ENCODE results near the gene MDGA2. TPM values are rescaled to one million over a fixed set of nuclear protein-coding genes. Genes with fewer than 3 reads are reported as not detected.

MDGA2 gene
- total and polyA plus RNA-seq, 2 of the 4 experiments (the other 2 are of a cell fraction): 0.02 TPM; not detected in 1

DNA sequence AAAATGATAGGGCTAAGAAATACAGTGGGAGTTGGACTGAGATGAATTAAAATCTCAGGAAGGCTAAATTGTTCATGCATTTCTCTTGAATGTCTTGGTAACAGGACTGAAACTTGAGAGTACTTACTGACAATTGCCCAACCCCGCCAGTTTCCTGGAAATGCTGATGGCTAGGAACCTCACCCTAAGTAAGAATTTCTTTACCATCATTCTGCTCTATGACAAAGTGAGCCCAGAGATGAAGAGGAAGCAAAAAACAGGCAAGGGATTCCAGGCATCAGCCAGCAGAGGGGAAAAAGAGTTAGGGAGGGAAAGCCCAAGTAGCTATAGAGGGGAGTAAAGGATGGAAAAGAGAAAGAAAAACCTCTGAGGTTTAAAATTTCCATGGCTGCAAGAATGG lies 397.7 kb downstream of the MDGA2 start:
- H3K36me3 ChIP-seq (ENCODE audit: control insufficient read depth, insufficient read depth, low read length): no peaks in the 10 kb centered on the region
- H3K14ac ChIP-seq (replicated peaks; ENCODE audit: low read depth, low read length): no peak overlapping the region
- in situ Hi-C loops (cut with MboI; ENCODE audit: low sequenced_read_pairs): no loop called here
- no peak overlapping the region for H2BK5ac ChIP-seq (ENCODE audit: low read depth, low read length, poor library complexity, severe bottlenecking)
- H3K23ac ChIP-seq (ENCODE audit: low read depth, low read length): no peak overlapping the region
- no peak overlapping the region for H3K4me2 ChIP-seq (ENCODE audit: low read depth, low read length)
- intact Hi-C loops (cut with micrococcal nuclease): no loop called here
- no peak overlapping the region for H3K18ac ChIP-seq (ENCODE audit: low read depth, low read length)
- no peak overlapping the region for H2AK5ac ChIP-seq (ENCODE audit: low read depth, low read length)
- WGBS, 2 experiments (ENCODE audit: extremely low coverage in 2 of 2, insufficient read length in 1 of 2): no CpG with 5 or more reads among the region's 1 CpG
- no peak overlapping the region for H2AK9ac ChIP-seq (replicated peaks; ENCODE audit: low read depth, low read length, poor library complexity)
- no peak overlapping the region for H2AFZ ChIP-seq (replicated peaks; ENCODE audit: low read length, poor library complexity)
- ATAC-seq (ENCODE audit: low read depth): no peak
- no peak overlapping the region for H3K27ac ChIP-seq (ENCODE audit: insufficient read depth, low read length)
- TF ChIP-seq NFE2L2 (IDR thresholded peaks at IDR 0.05; ENCODE audit: low read depth, low read length) (no peak), FOS (IDR thresholded peaks at IDR 0.05; ENCODE audit: low read depth, low read length) (no peak), RFX5 (IDR thresholded peaks at IDR 0.05; ENCODE audit: low read depth, low read length) (no peak), RAD21 (IDR thresholded peaks at IDR 0.05; ENCODE audit: low read length) (no peak), SMC3 (IDR thresholded peaks at IDR 0.05; ENCODE audit: low read depth, low read length) (no peak), MAFK (IDR thresholded peaks at IDR 0.05; ENCODE audit: low read depth, low read length) (no peak), BHLHE40 (IDR thresholded peaks at IDR 0.05; ENCODE audit: low read depth, low read length) (no peak), POLR2A (IDR thresholded peaks at IDR 0.05; ENCODE audit: low read depth, low read length) (no peak), MXI1 (IDR thresholded peaks at IDR 0.05; ENCODE audit: borderline replicate concordance, low read depth, low read length) (no peak), CHD1 (IDR thresholded peaks at IDR 0.05; ENCODE audit: low read depth, low read length) (no peak), MAZ (IDR thresholded peaks at IDR 0.05; ENCODE audit: borderline replicate concordance, low read depth, low read length) (no peak), CEBPB (IDR thresholded peaks at IDR 0.05; ENCODE audit: low read depth, low read length) (no peak), RCOR1 (IDR thresholded peaks at IDR 0.05; ENCODE audit: insufficient replicate concordance, low read length) (no peak)
- TF ChIP-seq, protein P1, sequence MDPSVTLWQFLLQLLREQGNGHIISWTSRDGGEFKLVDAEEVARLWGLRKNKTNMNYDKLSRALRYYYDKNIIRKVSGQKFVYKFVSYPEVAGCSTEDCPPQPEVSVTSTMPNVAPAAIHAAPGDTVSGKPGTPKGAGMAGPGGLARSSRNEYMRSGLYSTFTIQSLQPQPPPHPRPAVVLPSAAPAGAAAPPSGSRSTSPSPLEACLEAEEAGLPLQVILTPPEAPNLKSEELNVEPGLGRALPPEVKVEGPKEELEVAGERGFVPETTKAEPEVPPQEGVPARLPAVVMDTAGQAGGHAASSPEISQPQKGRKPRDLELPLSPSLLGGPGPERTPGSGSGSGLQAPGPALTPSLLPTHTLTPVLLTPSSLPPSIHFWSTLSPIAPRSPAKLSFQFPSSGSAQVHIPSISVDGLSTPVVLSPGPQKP (IDR thresholded peaks at IDR 0.05; ENCODE audit: borderline replicate concordance, low read depth, low read length): no peak
- TF ChIP-seq, protein P2, sequence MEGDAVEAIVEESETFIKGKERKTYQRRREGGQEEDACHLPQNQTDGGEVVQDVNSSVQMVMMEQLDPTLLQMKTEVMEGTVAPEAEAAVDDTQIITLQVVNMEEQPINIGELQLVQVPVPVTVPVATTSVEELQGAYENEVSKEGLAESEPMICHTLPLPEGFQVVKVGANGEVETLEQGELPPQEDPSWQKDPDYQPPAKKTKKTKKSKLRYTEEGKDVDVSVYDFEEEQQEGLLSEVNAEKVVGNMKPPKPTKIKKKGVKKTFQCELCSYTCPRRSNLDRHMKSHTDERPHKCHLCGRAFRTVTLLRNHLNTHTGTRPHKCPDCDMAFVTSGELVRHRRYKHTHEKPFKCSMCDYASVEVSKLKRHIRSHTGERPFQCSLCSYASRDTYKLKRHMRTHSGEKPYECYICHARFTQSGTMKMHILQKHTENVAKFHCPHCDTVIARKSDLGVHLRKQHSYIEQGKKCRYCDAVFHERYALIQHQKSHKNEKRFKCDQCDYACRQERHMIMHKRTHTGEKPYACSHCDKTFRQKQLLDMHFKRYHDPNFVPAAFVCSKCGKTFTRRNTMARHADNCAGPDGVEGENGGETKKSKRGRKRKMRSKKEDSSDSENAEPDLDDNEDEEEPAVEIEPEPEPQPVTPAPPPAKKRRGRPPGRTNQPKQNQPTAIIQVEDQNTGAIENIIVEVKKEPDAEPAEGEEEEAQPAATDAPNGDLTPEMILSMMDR (conservative IDR thresholded peaks at IDR 0.05; ENCODE audit: low read depth, low read length): no peak
- TF ChIP-seq, protein P3, sequence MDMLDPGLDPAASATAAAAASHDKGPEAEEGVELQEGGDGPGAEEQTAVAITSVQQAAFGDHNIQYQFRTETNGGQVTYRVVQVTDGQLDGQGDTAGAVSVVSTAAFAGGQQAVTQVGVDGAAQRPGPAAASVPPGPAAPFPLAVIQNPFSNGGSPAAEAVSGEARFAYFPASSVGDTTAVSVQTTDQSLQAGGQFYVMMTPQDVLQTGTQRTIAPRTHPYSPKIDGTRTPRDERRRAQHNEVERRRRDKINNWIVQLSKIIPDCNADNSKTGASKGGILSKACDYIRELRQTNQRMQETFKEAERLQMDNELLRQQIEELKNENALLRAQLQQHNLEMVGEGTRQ (IDR thresholded peaks at IDR 0.05; ENCODE audit: low read depth, low read length): no peak
- H2BK120ac ChIP-seq (ENCODE audit: low read depth, low read length): no peak overlapping the region
- H4K20me1 ChIP-seq (ENCODE audit: insufficient read depth, low read length): no peaks in the 10 kb centered on the region
- H2BK15ac ChIP-seq (ENCODE audit: low read depth, low read length): no peak overlapping the region
- no peak overlapping the region for H4K8ac ChIP-seq (ENCODE audit: low read depth in 2 of 2, low read length in 2 of 2)
- no peaks in the 10 kb centered on the region for H3K9me1 ChIP-seq (ENCODE audit: insufficient read depth, low read length)
- H3K9me3 ChIP-seq (ENCODE audit: control insufficient read depth, insufficient read depth, low read length): peaks cover 9% of the 10 kb centered on the region
- POLR2A ChIA-PET (ENCODE audit: unreplicated experiment): no interaction called here
- no peaks in the 10 kb centered on the region for H3K4me1 ChIP-seq (ENCODE audit: control insufficient read depth, insufficient read depth, low read length)
- no peaks in the 10 kb centered on the region for H3K79me1 ChIP-seq (ENCODE audit: low read depth in 1 of 2, low read length in 2 of 2)
- H4K91ac ChIP-seq (ENCODE audit: insufficient read depth, low read depth, low read length): no peak overlapping the region
- no peak overlapping the region for H3K4me3 ChIP-seq (ENCODE audit: insufficient read depth, low read depth, low read length)
- no TSS peak for BruUV-seq (replicated peaks)
- H2BK20ac ChIP-seq (ENCODE audit: low read depth, low read length): no peak overlapping the region
- DNase-seq: no peak
- H3K4ac ChIP-seq (ENCODE audit: low read depth, low read length): no peak overlapping the region
- no peak overlapping the region for H3K56ac ChIP-seq (ENCODE audit: extremely low read depth, insufficient read depth, low read length)
- dilution Hi-C loops (cut with HindIII; ENCODE audit: low sequenced_read_pairs, unreplicated experiment): no loop called here
- H4K5ac ChIP-seq (ENCODE audit: low read depth, low read length): no peak overlapping the region
- H3K9ac ChIP-seq (ENCODE audit: low read depth, low read length): no peak overlapping the region
- CTCF ChIA-PET: no interaction called here
- H3K27me3 ChIP-seq (ENCODE audit: control insufficient read depth, insufficient read depth, low read length): no peaks in the 10 kb centered on the region

Data from IMR-90 (cell line).